ENCODE results near the gene ZRANB1.

The ZRANB1 gene

GRCh38 chr10:125020386-125020785 lies 78.5 kb downstream of the ZRANB1 start:
- TF ChIP-seq CSDC2 (CRISPR knock-in tag; IDR thresholded peaks at IDR 0.05) (no peak), ZFP30 (CRISPR knock-in tag; IDR thresholded peaks at IDR 0.05) (no peak), POU6F1 (CRISPR knock-in tag; IDR thresholded peaks at IDR 0.05; ENCODE audit: borderline replicate concordance, low read depth) (no peak), ZNF70 (CRISPR knock-in tag; IDR thresholded peaks at IDR 0.05) (no peak), ARNTL (CRISPR knock-in tag; IDR thresholded peaks at IDR 0.05; ENCODE audit: borderline replicate concordance, low read depth) (no peak), OSR1 (CRISPR knock-in tag; IDR thresholded peaks at IDR 0.05) (no peak), TOX (CRISPR knock-in tag; IDR thresholded peaks at IDR 0.05; ENCODE audit: borderline replicate concordance) (no peak), PPARA (CRISPR knock-in tag; IDR thresholded peaks at IDR 0.05; ENCODE audit: borderline replicate concordance) (no peak), ESRRG (CRISPR knock-in tag; IDR thresholded peaks at IDR 0.05) (no peak), CSRNP3 (CRISPR knock-in tag; IDR thresholded peaks at IDR 0.05) (no peak), PATZ1 (CRISPR knock-in tag; IDR thresholded peaks at IDR 0.05; ENCODE audit: borderline replicate concordance) (no peak), SNAI2 (CRISPR knock-in tag; IDR thresholded peaks at IDR 0.05) (no peak), RARB (CRISPR knock-in tag; IDR thresholded peaks at IDR 0.05) (no peak), BACH2 (CRISPR knock-in tag; IDR thresholded peaks at IDR 0.05; ENCODE audit: borderline replicate concordance) (no peak)

GRCh38 chr10:125020871-125021270 lies 78.9 kb downstream of the ZRANB1 start:
- ATAC-seq = no peak
- TF ChIP-seq ZC3H10 (CRISPR knock-in tag; IDR thresholded peaks at IDR 0.05) (no peak), PPARA (CRISPR knock-in tag; IDR thresholded peaks at IDR 0.05; ENCODE audit: borderline replicate concordance) (no peak), POU6F1 (CRISPR knock-in tag; IDR thresholded peaks at IDR 0.05; ENCODE audit: borderline replicate concordance, low read depth) (no peak)

More at GRCh38 chr10:125020386-125020785, 78.5 kb downstream of the ZRANB1 start:
- ATAC-seq = no peak

GRCh38 chr10:125021686-125022344 lies 79.9 kb downstream of the ZRANB1 start:
- no peak for ATAC-seq

More at GRCh38 chr10:125021686-125022344, 79.9 kb downstream of the ZRANB1 start:
- TF ChIP-seq ARNTL (CRISPR knock-in tag; IDR thresholded peaks at IDR 0.05; ENCODE audit: borderline replicate concordance, low read depth) = no peak
- TF ChIP-seq POU6F1 (CRISPR knock-in tag; IDR thresholded peaks at IDR 0.05; ENCODE audit: borderline replicate concordance, low read depth) = no peak
- no peak for TF ChIP-seq ZNF70 (CRISPR knock-in tag; IDR thresholded peaks at IDR 0.05)
- TF ChIP-seq ZFP3 (CRISPR knock-in tag; IDR thresholded peaks at IDR 0.05) = no peak
- TF ChIP-seq TSHZ2 (CRISPR knock-in tag; IDR thresholded peaks at IDR 0.05) = no peak
- TF ChIP-seq CSDC2 (CRISPR knock-in tag; IDR thresholded peaks at IDR 0.05) = no peak
- no peak for TF ChIP-seq ZNF8 (CRISPR knock-in tag; IDR thresholded peaks at IDR 0.05)
- TF ChIP-seq SNAI2 (CRISPR knock-in tag; IDR thresholded peaks at IDR 0.05) = no peak
- no peak for TF ChIP-seq RARB (CRISPR knock-in tag; IDR thresholded peaks at IDR 0.05)
- TF ChIP-seq BACH2 (CRISPR knock-in tag; IDR thresholded peaks at IDR 0.05; ENCODE audit: borderline replicate concordance) = no peak
- no peak for TF ChIP-seq ZNF565 (CRISPR knock-in tag; conservative IDR thresholded peaks at IDR 0.05; ENCODE audit: low read depth)
- TF ChIP-seq GLIS3 (CRISPR knock-in tag; IDR thresholded peaks at IDR 0.05) = no peak
- TF ChIP-seq ESRRG (CRISPR knock-in tag; IDR thresholded peaks at IDR 0.05) = no peak
- no peak for TF ChIP-seq TCF4 (CRISPR knock-in tag; IDR thresholded peaks at IDR 0.05; ENCODE audit: borderline replicate concordance)
- TF ChIP-seq CREB5 (CRISPR knock-in tag; IDR thresholded peaks at IDR 0.05; ENCODE audit: low read depth) = no peak

All from SK-N-SH treated with all-trans-retinoic acid at 6 μM for 48 hours (cell line).